H9 (cell line): ENCODE measurements around the gene DDOST. TPM values are rescaled to one million over a fixed set of nuclear protein-coding genes. Genes with fewer than 3 reads are reported as not detected.

Experiments used
- DNase-seq: peaks from one replicate; pipeline ENCODE4 v3.0.0-alpha.2; 2017
- H2AFZ ChIP-seq: one replicate; pipeline ENCODE4 v1.6.1; 2013; ENCODE audit warnings: mild to moderate bottlenecking, low read length, control low read depth, moderate library complexity
- H2AK5ac ChIP-seq: 2 replicates; pipeline ENCODE4 v1.6.1; 2013; ENCODE audit warnings: low read length, control low read depth, mixed read lengths; ENCODE audit not compliant: insufficient read length
- H2BK120ac ChIP-seq: one replicate; pipeline ENCODE4 v1.6.1; 2013; ENCODE audit warnings: low read depth, mild to moderate bottlenecking, low read length, control low read depth, inconsistent platforms; ENCODE audit not compliant: poor library complexity, severe bottlenecking
- H2BK12ac ChIP-seq: 2 replicates; pipeline ENCODE4 v1.6.1; 2013; ENCODE audit warnings: low read length, control low read depth, mixed read lengths, low read depth; ENCODE audit not compliant: insufficient read length
- H2BK15ac ChIP-seq: 2 replicates; pipeline ENCODE4 v1.6.1; 2013; ENCODE audit warnings: low read depth, low read length, control low read depth
- H2BK20ac ChIP-seq: one replicate; pipeline ENCODE4 v1.6.1; 2013; ENCODE audit warnings: low read depth, mild to moderate bottlenecking, low read length, control low read depth, inconsistent platforms; ENCODE audit not compliant: poor library complexity, severe bottlenecking
- H2BK5ac ChIP-seq: 2 replicates; pipeline ENCODE4 v1.6.1; 2013; ENCODE audit warnings: low read length, control low read depth, mixed read lengths; ENCODE audit not compliant: insufficient read length
- H3K14ac ChIP-seq: 2 replicates; pipeline ENCODE4 v1.6.1; 2013; ENCODE audit warnings: low read length, control low read depth; ENCODE audit not compliant: insufficient read depth
- H3K18ac ChIP-seq: 2 replicates; pipeline ENCODE4 v1.6.1; 2013; ENCODE audit warnings: low read depth, mild to moderate bottlenecking, mixed read lengths, low read length, control low read depth; ENCODE audit not compliant: insufficient read length
- H3K23ac ChIP-seq: 2 replicates; pipeline ENCODE4 v1.6.1; 2013; ENCODE audit warnings: low read length, control low read depth, mixed read lengths, low read depth; ENCODE audit not compliant: insufficient read length
- H3K23me2 ChIP-seq: 2 replicates; pipeline ENCODE4 v1.6.1; 2013; ENCODE audit warnings: low read depth, mild to moderate bottlenecking, mixed read lengths, low read length, control low read depth; ENCODE audit not compliant: insufficient read length, poor library complexity, severe bottlenecking
- H3K27ac ChIP-seq: 2 replicates; pipeline ENCODE4 v1.5.1; 2013; ENCODE audit warnings: low read length, control low read depth, mixed read lengths, low read depth; ENCODE audit not compliant: insufficient read length
- H3K27me3 ChIP-seq: 2 replicates; pipeline ENCODE4 v1.6.1; 2013; ENCODE audit warnings: low read length, control low read depth, inconsistent platforms; ENCODE audit not compliant: insufficient read depth
- H3K4ac ChIP-seq: 2 replicates; pipeline ENCODE4 v1.6.1; 2013; ENCODE audit warnings: low read depth, mild to moderate bottlenecking, control low read depth, inconsistent platforms, low read length, moderate library complexity
- H3K4me1 ChIP-seq: 2 replicates; pipeline ENCODE4 v1.6.1; 2013; ENCODE audit warnings: low read length, control low read depth, inconsistent platforms; ENCODE audit not compliant: insufficient read depth
- H3K4me2 ChIP-seq: 2 replicates; pipeline ENCODE4 v1.6.1; 2013; ENCODE audit warnings: low read length, control low read depth, mixed read lengths; ENCODE audit not compliant: insufficient read length, insufficient read depth
- H3K56ac ChIP-seq: 2 replicates; pipeline ENCODE4 v1.6.1; 2013; ENCODE audit warnings: low read depth, mild to moderate bottlenecking, mixed read lengths, low read length, control low read depth; ENCODE audit not compliant: insufficient read length
- H3K79me1 ChIP-seq: 2 replicates; pipeline ENCODE4 v1.6.1; 2013; ENCODE audit warnings: low read depth, mild to moderate bottlenecking, moderate library complexity, low read length, control low read depth, inconsistent platforms; ENCODE audit not compliant: insufficient read depth, poor library complexity, severe bottlenecking
- H3K79me2 ChIP-seq: 2 replicates; pipeline ENCODE4 v1.6.1; 2013; ENCODE audit warnings: low read length, control low read depth, inconsistent platforms; ENCODE audit not compliant: insufficient read depth
- H3K9ac ChIP-seq: 2 replicates; pipeline ENCODE4 v1.6.1; 2013; ENCODE audit warnings: low read length, control low read depth, mixed read lengths; ENCODE audit not compliant: insufficient read length; ENCODE audit errors: extremely low read depth
- H3K9me3 ChIP-seq: one replicate; pipeline ENCODE4 v1.6.1; 2013; ENCODE audit warnings: low read depth, low read length, inconsistent platforms; ENCODE audit not compliant: control insufficient read depth
- H3T11ph ChIP-seq: one replicate; pipeline ENCODE4 v1.6.1; 2013; ENCODE audit warnings: mild to moderate bottlenecking, low read length, control low read depth, inconsistent platforms
- H4K20me1 ChIP-seq: one replicate; pipeline ENCODE4 v1.6.1; 2013; ENCODE audit not compliant: control insufficient read depth, insufficient read length, insufficient read depth
- H4K5ac ChIP-seq: 2 replicates; pipeline ENCODE4 v1.6.1; 2013; ENCODE audit warnings: low read depth, mild to moderate bottlenecking, mixed read lengths, low read length, control low read depth; ENCODE audit not compliant: insufficient read length
- H4K8ac ChIP-seq: replicated peaks from 2 replicates; pipeline ENCODE4 v1.6.1; 2013; ENCODE audit warnings: low read length, control low read depth, mixed read lengths, low read depth; ENCODE audit not compliant: insufficient read length
- H4K91ac ChIP-seq: 2 replicates; pipeline ENCODE4 v1.6.1; 2013; ENCODE audit warnings: low read depth, mild to moderate bottlenecking, moderate library complexity, mixed read lengths, low read length, control low read depth; ENCODE audit not compliant: insufficient read length
- H3K27ac Mint-ChIP-seq, 3 experiments: 2 replicates in 2 of 3; 3 replicates in 1 of 3; pipeline ENCODE4 v1.8.0; 2020 to 2021; ENCODE audit warnings: mixed read lengths in 3 of 3, mild to moderate bottlenecking in 1 of 3, moderate library complexity in 1 of 3
- H3K27me3 Mint-ChIP-seq: 2 replicates; pipeline ENCODE4 v1.8.0; 2021; ENCODE audit warnings: low read depth, mild to moderate bottlenecking, moderate library complexity, mixed read lengths
- H3K36me3 Mint-ChIP-seq, 3 experiments: 2 replicates in 2 of 3; 3 replicates in 1 of 3; pipeline ENCODE4 v1.8.0; 2020 to 2021; ENCODE audit warnings: low read depth in 3 of 3, mixed read lengths in 3 of 3; ENCODE audit not compliant: insufficient read depth in 1 of 3
- H3K4me1 Mint-ChIP-seq, 2 experiments: 2 replicates each; pipeline ENCODE4 v1.8.0; 2020; ENCODE audit warnings: mixed read lengths in 2 of 2
- H3K4me3 Mint-ChIP-seq, 2 experiments: 2 replicates in 1 of 2; 3 replicates in 1 of 2; pipeline ENCODE4 v1.8.0; 2020 to 2021; ENCODE audit warnings: mild to moderate bottlenecking in 2 of 2, mixed read lengths in 2 of 2, moderate library complexity in 1 of 2
- H3K9me3 Mint-ChIP-seq, 2 experiments: 2 replicates in 1 of 2; 3 replicates in 1 of 2; pipeline ENCODE4 v1.8.0; 2020; ENCODE audit warnings: mild to moderate bottlenecking in 2 of 2, mixed read lengths in 2 of 2, moderate library complexity in 1 of 2
- CTCF ChIP-seq: fragments of 200-600 bp; sonication (generic); conservative IDR thresholded peaks from 3 replicates; pipeline ENCODE4 v1.8.0; 2021; ENCODE audit warnings: antibody characterized with exemption, mild to moderate bottlenecking
- WGBS: extraction: QIAGEN DNeasy Blood & Tissue Kit; methylation state at CpG from one replicate; pipeline ENCODE4 v1.1.7; 2013; ENCODE audit warnings: missing lambda C conversion rate, low lambda C conversion rate, mixed read lengths; ENCODE audit not compliant: insufficient read length; ENCODE audit errors: extremely low coverage; 5-methylcytosine and 5-hydroxymethylcytosine counted together
- total RNA-seq: library from RNA; stranded (reverse); gene quantifications from 2 replicates; pipeline ENCODE4 v1.2.1, GENCODE V29; 2021

DDOST gene
- total RNA-seq, 1 experiment from 2014 or later: 255 TPM

GRCh38 chr1:20660363-20660762 is 806 bp downstream of the DDOST start:
- H3K4me1 Mint-ChIP-seq: peaks cover 24% of the 10 kb centered on the region in 2 experiments
- H2BK120ac ChIP-seq: no peak overlapping the region

More at GRCh38 chr1:20660363-20660762, 806 bp downstream of the DDOST start:
- H2BK5ac ChIP-seq: no peak overlapping the region
- Mint-ChIP-seq H3K9me3 (no peaks in the 10 kb centered on the region), H3K4me3 (peak overlapping the region; percentile 99 to 100), H3K27me3 (no peaks in the 10 kb centered on the region), H3K27ac (peak overlapping the region in 2 of 3 experiments; percentile 98 to 99; a peak in 4 of 7 replicates), H3K36me3 (peaks cover 17 to 39% (median 37%) of the 10 kb centered on the region in 3 experiments)
- H3K56ac ChIP-seq: no peak overlapping the region
- no peak overlapping the region for H3K4ac ChIP-seq
- no peak overlapping the region for H3K14ac ChIP-seq
- H3K23me2 ChIP-seq: peaks cover 5% of the 10 kb centered on the region
- no peak overlapping the region for H3K27ac ChIP-seq
- peaks cover 7% of the 10 kb centered on the region for H3K79me1 ChIP-seq
- no peak overlapping the region for H3T11ph ChIP-seq
- DNase-seq: no peak
- H3K4me2 ChIP-seq: peak overlapping the region; percentile 98
- H3K79me2 ChIP-seq: peaks cover 19% of the 10 kb centered on the region
- no peaks in the 10 kb centered on the region for H4K20me1 ChIP-seq
- H4K5ac ChIP-seq: no peak overlapping the region
- H4K8ac ChIP-seq: no peak overlapping the region
- H2AFZ ChIP-seq: no peak overlapping the region
- H3K4me1 ChIP-seq: peaks cover 2% of the 10 kb centered on the region; the same call in 1 of the 2 replicates
- peak overlapping the region; percentile 91 for H3K9ac ChIP-seq
- no peak overlapping the region for H2BK15ac ChIP-seq
- H3K9me3 ChIP-seq: no peaks in the 10 kb centered on the region
- no peak overlapping the region for H3K18ac ChIP-seq
- no peak overlapping the region for H2BK20ac ChIP-seq
- H3K23ac ChIP-seq: no peak overlapping the region
- no peaks in the 10 kb centered on the region for H3K27me3 ChIP-seq
- no peak overlapping the region for H4K91ac ChIP-seq
- no peak overlapping the region for H2BK12ac ChIP-seq
- H2AK5ac ChIP-seq: no peak overlapping the region
- TF ChIP-seq CTCF: no peak
- WGBS: no CpG with 5 or more reads among the region's 3 CpGs
